K562 (cell line): ENCODE results near the gene ERMP1. TPM values are rescaled to one million over a fixed set of nuclear protein-coding genes. Genes with fewer than 3 reads are reported as not detected.

Source experiments
- ATAC-seq: fragments of 200-7000 bp; cut with Tn5 transposase; 3 replicates; pipeline ENCODE4 v1.9.1; 2020; ENCODE audit warnings: moderate library complexity
- BruUV-seq: library from RNA; stranded (reverse); fragments of 400-500 nt; replicated peaks from 2 replicates; lab custom pipeline; 2021; lab: Mats Ljungman, UMichigan
- CTCF ChIA-PET: fragments of 300-600 bp; formaldehyde crosslinking; extraction: SDS; loops from one replicate; lab custom pipeline; 2021; ENCODE audit warnings: low intra/inter-chr PET ratio; lab: Yijun Ruan, JAX
- POLR2A ChIA-PET: fragments of 300-600, 350-650 bp; sonication (Branson Sonifier 250); formaldehyde crosslinking; extraction: SDS; loops from one replicate; lab custom pipeline; 2021; ENCODE audit warnings: antibody characterized with exemption, inconsistent platforms; lab: Yijun Ruan, JAX
- DNase-seq, 4 experiments: peaks; one replicate each; pipeline versions ENCODE4 v3.0.0 to v3.0.0-alpha.2; 2011 to 2018; ENCODE audit warnings: low spot score in 3 of 4, mixed read lengths in 3 of 4; ENCODE audit errors: extremely low read depth in 1 of 4
- FAIRE-seq: peaks from 2 replicates; lab custom pipeline; 2011; peaks lifted over from hg19 to GRCh38; lab: Jason Lieb, UNC
- H2AFZ ChIP-seq: 2 replicates; pipeline ENCODE4 v1.6.0; 2011; ENCODE audit warnings: low read depth, low read length, control low read depth, inconsistent platforms
- H3K27ac ChIP-seq: fragments of 200-600 bp; 3 replicates; pipeline ENCODE4 v1.8.0; 2011; ENCODE audit warnings: low read depth, mild to moderate bottlenecking, control low read depth, inconsistent platforms, low read length, moderate library complexity, mixed read lengths; ENCODE audit errors: extremely low read depth
- H3K27me3 ChIP-seq, 2 experiments: fragments of 300-600 bp in 1 of 2; 2 replicates in 1 of 2; 3 replicates in 1 of 2; pipeline versions ENCODE4 v1.6.0 to v1.8.0; 2011; ENCODE audit warnings: inconsistent platforms in 2 of 2, low read length in 2 of 2, mild to moderate bottlenecking in 1 of 2, mixed read lengths in 1 of 2, moderate library complexity in 1 of 2; ENCODE audit not compliant: control insufficient read depth in 2 of 2, insufficient read depth in 2 of 2
- H3K36me3 ChIP-seq: fragments of 300-600 bp; 3 replicates; pipeline ENCODE4 v1.8.0; 2011; ENCODE audit warnings: mild to moderate bottlenecking, low read length, inconsistent platforms; ENCODE audit not compliant: control insufficient read depth, insufficient read depth
- H3K4me1 ChIP-seq, 2 experiments: fragments of 200-600 bp in 1 of 2; replicated peaks in 1 of 2; 2 replicates in 1 of 2; 3 replicates in 1 of 2; pipeline versions ENCODE4 v1.5.1 to v1.8.0; 2011; ENCODE audit warnings: inconsistent platforms in 2 of 2, low read length in 2 of 2, mild to moderate bottlenecking in 1 of 2, mixed read lengths in 1 of 2, moderate library complexity in 1 of 2; ENCODE audit not compliant: control insufficient read depth in 2 of 2, insufficient read depth in 2 of 2
- H3K4me2 ChIP-seq: 2 replicates; pipeline ENCODE4 v1.6.1; 2011; ENCODE audit warnings: low read length, control low read depth, inconsistent platforms, mixed read lengths; ENCODE audit not compliant: insufficient read depth
- H3K4me3 ChIP-seq: fragments of 200-600 bp; sonication (generic), shearing (Covaris generic); 2 replicates; pipeline ENCODE4 v1.5.1; 2016; ENCODE audit warnings: control low read depth, inconsistent platforms
- H3K79me2 ChIP-seq: fragments of 200-600 bp; 3 replicates; pipeline ENCODE4 v1.8.0; 2011; ENCODE audit warnings: low read length, inconsistent platforms; ENCODE audit not compliant: control insufficient read depth, insufficient read depth
- H3K9ac ChIP-seq, 2 experiments: 2 replicates each; pipeline versions ENCODE4 v1.6.0 to v1.6.1; 2011; ENCODE audit warnings: low read depth in 2 of 2, low read length in 2 of 2, control low read depth in 1 of 2, inconsistent platforms in 1 of 2, mild to moderate bottlenecking in 1 of 2, mixed read lengths in 1 of 2; ENCODE audit not compliant: insufficient read depth in 1 of 2
- H3K9me1 ChIP-seq: one replicate; pipeline ENCODE4 v1.6.0; 2011; ENCODE audit warnings: inconsistent platforms, mild to moderate bottlenecking, low read length, moderate library complexity; ENCODE audit not compliant: control insufficient read depth, insufficient read depth
- H3K9me3 ChIP-seq: replicated peaks from 2 replicates; pipeline ENCODE4 v1.5.1; 2011; ENCODE audit warnings: low read depth, low read length, inconsistent platforms; ENCODE audit not compliant: control insufficient read depth, insufficient read depth
- H4K20me1 ChIP-seq: replicated peaks from 2 replicates; pipeline ENCODE4 v1.6.1; 2011; ENCODE audit warnings: low read length, inconsistent platforms, mixed read lengths; ENCODE audit not compliant: control insufficient read depth, insufficient read depth
- BRD4 ChIP-seq: fragments of 200-600 bp; sonication (generic); IDR thresholded peaks from 2 replicates; pipeline ENCODE4 v1.6.1; 2017; ENCODE audit warnings: inconsistent platforms
- CBX5 ChIP-seq: IDR thresholded peaks from 2 replicates; pipeline ENCODE4 v1.6.1; 2014; ENCODE audit warnings: low read depth, borderline replicate concordance
- ETV5 ChIP-seq: sonication (generic); formaldehyde crosslinking; IDR thresholded peaks from 2 replicates; pipeline ENCODE4 v1.4.0; 2020; ENCODE audit warnings: low read depth, mild to moderate bottlenecking, missing genetic modification reagents
- HMGXB4 ChIP-seq: sonication (generic); formaldehyde crosslinking; IDR thresholded peaks from 2 replicates; pipeline ENCODE4 v1.8.1; 2023; ENCODE audit warnings: mild to moderate bottlenecking, missing genetic modification reagents
- JUND ChIP-seq, 2 experiments: IDR thresholded peaks; 2 replicates in 1 of 2; 3 replicates in 1 of 2; pipeline ENCODE4 v1.6.1; 2011; ENCODE audit warnings: borderline replicate concordance in 2 of 2, low read depth in 2 of 2, low read length in 2 of 2, improper control_type of control experiment in 1 of 2, missing biosample characterization in 1 of 2, missing genetic modification characterization in 1 of 2, missing genetic modification reagents in 1 of 2
- MECOM ChIP-seq: fragments of 250-450 bp; sonication (Bioruptor Pico); IDR thresholded peaks from 2 replicates; pipeline ENCODE4 v1.8.0; 2022; ENCODE audit warnings: inconsistent platforms
- NCOA1 ChIP-seq: fragments of 450-650 bp; IDR thresholded peaks from 2 replicates; pipeline ENCODE4 v1.6.1; 2016; ENCODE audit warnings: low read depth
- TAF15 ChIP-seq: fragments of 200-400 bp; formaldehyde crosslinking; IDR thresholded peaks from 2 replicates; pipeline ENCODE4 v1.6.1; 2017; ENCODE audit warnings: mild to moderate bottlenecking, low read depth, low read length, moderate library complexity
- ZNF165 ChIP-seq: fragments of 250-450 bp; sonication (Bioruptor Pico); IDR thresholded peaks from 2 replicates; pipeline ENCODE4 v1.4.0; 2020; ENCODE audit warnings: borderline replicate concordance
- ZNF184 ChIP-seq: sonication (generic); formaldehyde crosslinking; IDR thresholded peaks from 2 replicates; pipeline ENCODE4 v1.5.0; 2020; ENCODE audit warnings: missing genetic modification reagents
- ZNF695 ChIP-seq: fragments of 450-650 bp; formaldehyde crosslinking; IDR thresholded peaks from 2 replicates; pipeline ENCODE4 v1.4.0; 2020; ENCODE audit warnings: mild to moderate bottlenecking, moderate library complexity
- WGBS: fragments of 100-300 bp; shearing (Covaris generic); methylation state at CpG from one replicate; pipeline ENCODE4 v1.1.6; 2016; ENCODE audit warnings: low coverage, mixed read lengths; ENCODE audit not compliant: insufficient coverage; ENCODE audit errors: missing lambda C conversion rate; 5-methylcytosine and 5-hydroxymethylcytosine counted together
- in situ Hi-C: fragments of 300-500 bp; cut with MboI; formaldehyde crosslinking; loops from 4 replicates; pipeline ENCODE4 v1.15.0; 2018; ENCODE audit warnings: inconsistent platforms, mixed read lengths
- intact Hi-C: fragments of 100-400 bp; cut with micrococcal nuclease; formaldehyde crosslinking; loops from 2 replicates; pipeline ENCODE4 v1.14.2; 2022
- polyA plus RNA-seq, 8 experiments: library from polyadenylated mRNA; depleted of rRNA in 4 of 8; stranded (reverse) in 5 of 8; unstranded in 3 of 8; fragments of >200 nt; fragmentation: Nextera tagmentation in 2 of 8; fragmentation: Illumina TruSeq in 1 of 8; extraction: Ambion mirVana in 2 of 8; extraction: Trizol in 1 of 8; gene quantifications; 2 replicates each; pipeline versions ENCODE4 v1.2.1 to v1.2.3, GENCODE V29; 2011 to 2014; ENCODE audit warnings: inconsistent platforms in 1 of 8, missing spikeins in 1 of 8
- total RNA-seq, 7 experiments: library from RNA; depleted of rRNA in 6 of 7; stranded (reverse); fragments of >200 nt in 6 of 7; fragmentation: Illumina TruSeq in 2 of 7; extraction: Trizol in 2 of 7; gene quantifications; 2 replicates each; pipeline versions ENCODE4 v1.2.1 to v1.2.3, GENCODE V29; 2011 to 2021; ENCODE audit warnings: low replicate concordance in 1 of 7

ERMP1 gene
- total and polyA plus RNA-seq, 9 of the 15 experiments (the other 6 are each of a cell fraction or from before 2014, with no cell fraction given), result 2.5 to 26.3 (median 12.6) TPM

GRCh38 chr9:5784526-5785315, 48.2 kb downstream of the ERMP1 start:
- no peaks in the 10 kb centered on the region for H3K27me3 ChIP-seq
- in situ Hi-C loops (no loop called here), intact Hi-C loops (no loop called here)
- no peaks in the 10 kb centered on the region for H3K79me2 ChIP-seq
- no peak overlapping the region for H3K4me2 ChIP-seq
- H3K9ac ChIP-seq, result no peak overlapping the region
- peaks cover 48% of the 10 kb centered on the region; the same call in 2 of the 3 replicates for H3K36me3 ChIP-seq
- H3K9me3 ChIP-seq, result peaks cover 3% of the 10 kb centered on the region; the same call in 1 of the 2 replicates
- no peak overlapping the region for H2AFZ ChIP-seq
- H3K27ac ChIP-seq, result no peak overlapping the region
- BruUV-seq, result no TSS peak
- ChIA-PET CTCF (no interaction called here), POLR2A (no interaction called here)
- no peak overlapping the region for H3K4me3 ChIP-seq
- DNase-seq, result no peak
- FAIRE-seq, result no peak
- 70% methylated on average over 4 of the region's 4 CpGs for WGBS
- H4K20me1 ChIP-seq, result no peaks in the 10 kb centered on the region
- no peak for ATAC-seq
- no peaks in the 10 kb centered on the region for H3K4me1 ChIP-seq
- no peaks in the 10 kb centered on the region for H3K9me1 ChIP-seq
- no peak for TF ChIP-seq NCOA1
- TF ChIP-seq ZNF165 (CRISPR knock-in tag), result no peak
- TF ChIP-seq MECOM (CRISPR knock-in tag), result no peak
- no peak for TF ChIP-seq HMGXB4
- no peak for TF ChIP-seq JUND (IDR thresholded peaks at IDR 0.05; ENCODE audit: borderline replicate concordance, low read depth, low read length)
- TF ChIP-seq JUND (tag; IDR thresholded peaks at IDR 0.05; ENCODE audit: borderline replicate concordance, low read depth, low read length), result no peak
- no peak for TF ChIP-seq TAF15
- no peak for TF ChIP-seq ZNF695 (CRISPR knock-in tag)
- no peak for TF ChIP-seq BRD4
- no peak for TF ChIP-seq CBX5
- TF ChIP-seq ETV5 (CRISPR knock-in tag), result no peak
- no peak for TF ChIP-seq ZNF184 (CRISPR knock-in tag)
